Transverse colon (tissue), 4 donors: ENCODE results near the gene CHST6. TPM values are rescaled to one million over a fixed set of nuclear protein-coding genes. Genes with fewer than 3 reads are reported as not detected.
A peak's percentile ranks its signal among the peaks of the same experiment; 100 is the strongest.
"Not testable (repeated sequence)": the region's sequence is repeated elsewhere in the genome, so short reads cannot be mapped to it uniquely, and the experiment has no call there.

Experiments used
- DNase-seq: peaks from one replicate; pipeline ENCODE4 v3.0.0-alpha.2; 2019
- H3K27ac ChIP-seq, 4 donors: fragments of 200-600 bp; sonication (generic); 2 replicates each; pipeline ENCODE4 v1.5.1; 2016 to 2018; ENCODE audit warnings: inconsistent platforms in 4 of 4
- H3K27me3 ChIP-seq: fragments of 200-600 bp; sonication (generic); 2 replicates; pipeline ENCODE4 v1.5.1; 2017; ENCODE audit warnings: inconsistent platforms
- H3K36me3 ChIP-seq, 4 donors: fragments of 200-600 bp; sonication (generic); 2 replicates each; pipeline ENCODE4 v1.5.1; 2017 to 2019; ENCODE audit warnings: inconsistent platforms in 4 of 4
- H3K4me1 ChIP-seq, 4 donors: fragments of 200-600 bp; sonication (generic); 2 replicates each; pipeline ENCODE4 v1.5.1; 2017 to 2020; ENCODE audit warnings: inconsistent platforms in 4 of 4
- H3K4me3 ChIP-seq, 4 donors: fragments of 200-600 bp; sonication (generic); 1 replicate in 1 of 4; 2 replicates in 3 of 4; pipeline versions ENCODE4 v1.5.1 to v1.6.1; 2017 to 2019; ENCODE audit warnings: inconsistent platforms in 4 of 4
- H3K9me3 ChIP-seq, 2 donors: fragments of 200-600 bp; sonication (generic); 2 replicates each; pipeline ENCODE4 v1.5.1; 2017 to 2019; ENCODE audit warnings: inconsistent platforms in 2 of 2
- EP300 ChIP-seq: sonication (generic); formaldehyde crosslinking; IDR thresholded peaks from one replicate; pipeline ENCODE4 v1.6.1; 2017; ENCODE audit warnings: antibody characterized with exemption, low read depth
- POLR2A ChIP-seq: fragments of 450-650 bp; IDR thresholded peaks from one replicate; pipeline ENCODE4 v1.6.1; 2016; ENCODE audit warnings: antibody characterized with exemption, mild to moderate bottlenecking, moderate library complexity
- POLR2AphosphoS5 ChIP-seq, 3 donors: sonication (generic); formaldehyde crosslinking; IDR thresholded peaks; one replicate each; pipeline ENCODE4 v1.6.1; 2016; ENCODE audit warnings: antibody characterized with exemption in 3 of 3
- WGBS, 2 donors: methylation state at CpG; one replicate each; pipeline ENCODE4 v1.1.5; 2018; ENCODE audit warnings: low coverage in 1 of 2; 5-methylcytosine and 5-hydroxymethylcytosine counted together
- in situ Hi-C, 4 donors: fragments of 200-750 bp; cut with MboI; loops; one replicate each; pipeline versions ENCODE4 v1.15.0 to v1.15.1; 2017; ENCODE audit warnings: low sequenced_read_pairs in 3 of 4, low pct_ligation_motif_present in 1 of 4, low pct_unique_long_range_greater_than_20kb in 1 of 4
- intact Hi-C: fragments of 100-400 bp; cut with DNase I; formaldehyde crosslinking; loops from one replicate; pipeline ENCODE4 v1.15.1; 2023; ENCODE audit warnings: low total_unique reads
- total RNA-seq, 4 donors: library from RNA; depleted of rRNA; stranded (reverse); fragments of >200 nt; gene quantifications; one replicate each; pipeline ENCODE4 v1.1.0, GENCODE V29; 2016
- TF ChIP-seq, protein P1 (sequence below), 5 experiments: fragments of 200-600 bp in 3 of 5; fragments of 450-650 bp in 2 of 5; sonication (generic) in 3 of 5; IDR thresholded peaks; 1 replicate in 2 of 5; 2 replicates in 3 of 5; pipeline ENCODE4 v1.5.1; 2016 to 2017; ENCODE audit warnings: antibody characterized with exemption in 5 of 5, inconsistent platforms in 3 of 5, mild to moderate bottlenecking in 2 of 5, moderate library complexity in 1 of 5

Gene CHST6
- total RNA-seq: 1 to 10 TPM; 1.7 to 3.7 (median 2.9) TPM

DNA sequence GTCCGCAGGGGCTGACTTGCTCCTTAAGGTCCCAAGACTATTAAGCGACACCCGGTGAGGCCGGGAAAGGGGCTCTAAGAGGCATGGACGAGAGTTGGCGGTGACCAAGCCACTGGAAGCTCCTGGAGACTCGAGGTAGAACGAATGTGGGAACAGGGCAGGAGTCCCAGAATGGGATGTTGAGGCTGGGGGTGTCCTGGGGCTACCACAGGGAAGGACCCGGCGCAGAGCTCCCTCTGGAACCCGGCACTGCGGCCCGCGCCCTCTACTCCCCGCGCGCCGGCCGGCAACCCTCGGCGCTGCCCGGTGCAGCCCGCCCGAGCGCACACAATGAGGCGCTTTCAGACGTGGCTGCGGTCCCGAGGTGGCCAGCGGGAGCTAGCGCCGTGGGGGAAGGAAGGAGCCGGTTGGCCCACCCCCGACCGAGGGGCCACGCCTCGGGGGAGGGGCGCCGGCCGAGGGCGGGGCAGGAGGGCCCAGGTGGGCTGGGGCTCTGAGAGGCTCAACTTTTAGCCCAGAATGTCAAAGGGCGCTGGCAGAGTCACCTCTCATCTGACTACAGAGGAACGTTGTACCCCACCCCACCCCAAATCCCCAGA lies at the start of gene CHST6:
CHST6 (minus strand) TSS at position 366 of the 599 bp plus-strand sequence. CDS start 15,613 bp downstream, outside the sequence.
- peak within 1 kb of the TSS; percentile 2 to 44 (median 30) for H3K4me3 ChIP-seq
- no peak within 1 kb of the TSS for H3K27ac ChIP-seq
- 5% methylated on average over 43 of the region's 43 CpGs; no CpG with 5 or more reads in 1 of the 2 donors for WGBS, 2 donors
- intact Hi-C loops (no loop called here), in situ Hi-C loops (loop anchor here in 3 of 4 donors (25.0 kb wide), 1 partner anchor 267 kb away; no protein-coding TSS in a partner anchor)
- DNase-seq: peak; percentile 31
- no peaks in the 10 kb centered on the region for H3K36me3 ChIP-seq
- no peak for TF ChIP-seq POLR2A
- no peak for TF ChIP-seq POLR2AphosphoS5 (IDR thresholded peaks at IDR 0.05)
- TF ChIP-seq, protein P1, sequence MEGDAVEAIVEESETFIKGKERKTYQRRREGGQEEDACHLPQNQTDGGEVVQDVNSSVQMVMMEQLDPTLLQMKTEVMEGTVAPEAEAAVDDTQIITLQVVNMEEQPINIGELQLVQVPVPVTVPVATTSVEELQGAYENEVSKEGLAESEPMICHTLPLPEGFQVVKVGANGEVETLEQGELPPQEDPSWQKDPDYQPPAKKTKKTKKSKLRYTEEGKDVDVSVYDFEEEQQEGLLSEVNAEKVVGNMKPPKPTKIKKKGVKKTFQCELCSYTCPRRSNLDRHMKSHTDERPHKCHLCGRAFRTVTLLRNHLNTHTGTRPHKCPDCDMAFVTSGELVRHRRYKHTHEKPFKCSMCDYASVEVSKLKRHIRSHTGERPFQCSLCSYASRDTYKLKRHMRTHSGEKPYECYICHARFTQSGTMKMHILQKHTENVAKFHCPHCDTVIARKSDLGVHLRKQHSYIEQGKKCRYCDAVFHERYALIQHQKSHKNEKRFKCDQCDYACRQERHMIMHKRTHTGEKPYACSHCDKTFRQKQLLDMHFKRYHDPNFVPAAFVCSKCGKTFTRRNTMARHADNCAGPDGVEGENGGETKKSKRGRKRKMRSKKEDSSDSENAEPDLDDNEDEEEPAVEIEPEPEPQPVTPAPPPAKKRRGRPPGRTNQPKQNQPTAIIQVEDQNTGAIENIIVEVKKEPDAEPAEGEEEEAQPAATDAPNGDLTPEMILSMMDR (IDR thresholded peaks at IDR 0.05): no peak
- no peak for TF ChIP-seq EP300
- peaks cover 25% of the 10 kb centered on the region for H3K27me3 ChIP-seq
- no peaks in the 10 kb centered on the region for H3K9me3 ChIP-seq
- H3K4me1 ChIP-seq: peaks cover 4 to 14% (median 12%) of the 10 kb centered on the region in 4 donors

DNA sequence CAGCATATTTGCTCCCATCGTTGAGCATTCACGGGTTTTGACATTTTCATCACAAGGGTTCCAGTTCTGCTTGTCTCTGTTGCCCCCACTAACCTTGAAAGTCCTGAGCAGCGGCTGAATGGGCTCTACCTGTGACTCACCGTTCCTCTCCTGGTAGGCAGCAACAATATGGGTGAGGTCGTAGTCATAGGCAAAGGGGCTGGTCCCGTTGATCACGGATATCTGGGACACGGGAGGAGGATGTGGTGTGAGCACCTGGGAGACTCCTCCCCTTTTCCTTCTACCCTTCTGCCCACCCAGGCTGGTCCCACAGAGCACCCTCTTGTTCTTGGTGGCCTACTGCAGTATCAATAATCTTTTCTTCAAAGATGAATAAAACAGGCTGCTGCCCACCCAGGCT lies 47.2 kb upstream of the CHST6 start:
- DNase-seq, intact Hi-C loops, H3K9me3 ChIP-seq, H3K4me3 ChIP-seq, H3K36me3 ChIP-seq, H3K27me3 ChIP-seq, in situ Hi-C loops: not testable (repeated sequence)
- peak overlapping the region; percentile 77 to 80 (median 79) for H3K27ac ChIP-seq
- H3K4me1 ChIP-seq: peaks cover 0 to 47% (median 26%) of the 10 kb centered on the region in 4 donors
- 79% methylated on average over 8 of the region's 8 CpGs; no CpG with 5 or more reads in 1 of the 2 donors for WGBS, 2 donors

DNA sequence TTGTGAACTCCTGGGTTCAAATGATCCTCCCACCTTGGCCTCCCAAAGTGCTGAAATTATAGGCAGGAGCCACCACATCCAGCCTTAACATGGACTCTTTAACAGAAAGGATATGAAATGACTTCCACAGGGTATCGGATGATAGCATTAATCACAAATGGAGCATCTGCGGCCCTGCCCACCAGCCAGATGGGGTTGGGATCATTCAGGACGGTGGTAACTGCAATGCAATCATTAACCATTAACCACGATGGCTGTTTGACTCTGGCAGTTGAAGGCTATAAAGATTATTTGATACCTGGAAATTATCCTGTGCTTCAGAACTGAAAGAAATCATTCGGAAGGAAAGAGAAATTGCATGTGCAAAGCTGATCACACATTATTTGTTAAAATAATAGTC lies 46.0 kb upstream of the CHST6 start:
- no peaks in the 10 kb centered on the region for H3K27me3 ChIP-seq
- peak; percentile 72 for DNase-seq

DNA sequence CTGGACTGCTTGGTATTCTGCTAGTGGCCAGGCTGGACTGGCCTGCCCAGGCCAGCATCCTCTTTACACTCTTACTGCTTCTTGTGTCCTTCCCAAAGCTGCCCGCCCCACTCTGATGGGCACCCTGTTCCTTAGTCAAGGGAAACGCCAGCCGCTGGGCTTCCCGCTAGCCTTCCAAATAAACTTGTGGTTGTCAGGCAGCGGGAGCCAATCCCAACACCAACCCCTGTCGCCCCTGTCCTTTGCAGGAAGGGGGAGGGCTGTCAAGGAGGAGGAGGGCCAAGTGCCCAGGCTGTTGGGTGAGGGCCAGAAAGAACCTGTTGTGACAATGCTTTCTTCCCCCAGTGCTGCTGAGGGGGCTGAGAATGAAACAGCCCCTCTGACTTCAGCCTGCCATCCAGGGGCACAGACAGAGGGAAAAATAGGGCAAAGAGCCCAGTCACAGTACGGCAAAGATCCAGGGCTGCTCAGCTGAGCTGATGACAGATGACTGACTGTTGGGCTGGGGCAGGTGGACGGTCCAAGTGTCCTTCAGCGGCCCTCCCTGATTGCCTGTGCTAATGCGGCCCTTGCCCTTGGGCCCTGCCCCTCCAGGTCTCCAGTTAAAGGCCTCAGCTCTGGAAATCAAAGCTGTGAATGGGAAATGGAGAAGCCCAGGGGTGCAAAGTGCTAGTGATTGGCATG lies 43.8 kb upstream of the CHST6 start:
- in situ Hi-C loops, H3K9me3 ChIP-seq, H3K36me3 ChIP-seq, H3K4me3 ChIP-seq, intact Hi-C loops, H3K27me3 ChIP-seq, DNase-seq: not testable (repeated sequence)
- peak overlapping the region in 2 of 4 donors; percentile 81 to 83 for H3K27ac ChIP-seq
- peaks cover 0 to 65% (median 35%) of the 10 kb centered on the region in 4 donors for H3K4me1 ChIP-seq
- 81% methylated on average over 8 of the region's 10 CpGs; no CpG with 5 or more reads in 1 of the 2 donors for WGBS, 2 donors

More for the DNA sequence above, 46.0 kb upstream of the CHST6 start:
- Histone ChIP-seq H3K36me3 (no peaks in the 10 kb centered on the region), H3K27ac (peak overlapping the region; percentile 77 to 80 (median 79)), H3K9me3 (no peaks in the 10 kb centered on the region), H3K4me1 (peaks cover 0 to 58% (median 31%) of the 10 kb centered on the region in 4 donors), H3K4me3 (no peak overlapping the region)
- intact Hi-C loops (no loop called here), in situ Hi-C loops (no loop called here)
- WGBS, 2 donors: 65 to 68% methylated on average over 2 to 5 of the region's 5 CpGs
- peak in 2 of 3 donors; percentile 22 to 44 for TF ChIP-seq POLR2AphosphoS5 (IDR thresholded peaks at IDR 0.05)
- TF ChIP-seq, protein P1 (IDR thresholded peaks at IDR 0.05): no peak

DNA sequence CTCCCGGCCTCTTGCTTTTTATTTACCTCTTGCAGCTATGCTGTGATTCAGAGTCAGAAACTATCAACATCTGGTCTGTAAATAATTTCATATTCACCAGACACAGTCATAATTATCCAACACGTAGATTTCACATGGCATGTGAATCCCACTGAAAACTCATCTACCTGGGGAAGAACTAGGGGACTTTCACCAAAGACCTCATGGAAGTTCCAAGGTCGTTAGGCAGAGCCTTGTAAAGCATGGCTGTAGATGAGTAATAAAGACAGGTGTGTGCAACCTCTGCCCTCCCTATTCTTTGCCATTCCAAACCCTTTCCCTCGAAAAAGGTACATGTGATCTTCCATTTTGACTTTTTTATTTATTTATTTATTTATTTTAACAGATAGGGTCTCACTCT lies 42.5 kb upstream of the CHST6 start:
- Histone ChIP-seq H3K27me3 (no peaks in the 10 kb centered on the region), H3K36me3 (no peaks in the 10 kb centered on the region), H3K27ac (peak overlapping the region; percentile 41 to 83 (median 79)), H3K9me3 (no peaks in the 10 kb centered on the region), H3K4me1 (peaks cover 0 to 54% (median 32%) of the 10 kb centered on the region in 4 donors), H3K4me3 (no peak overlapping the region)
- WGBS, 2 donors: 44 to 64% methylated on average over 3 to 4 of the region's 4 CpGs
- TF ChIP-seq EP300 (no peak), POLR2A (no peak), POLR2AphosphoS5 (IDR thresholded peaks at IDR 0.05) (no peak)
- TF ChIP-seq, protein P1 (IDR thresholded peaks at IDR 0.05): no peak
- DNase-seq: no peak
- intact Hi-C loops (no loop called here), in situ Hi-C loops (no loop called here)
